ENCODE results near the gene PRPF6.

Gene PRPF6

GRCh38 chr20:64049060-64049877, 68.3 kb downstream of the PRPF6 start, which contains the start of gene SOX18:
TSS of gene SOX18 (minus strand) at chr20:64049639. CDS start at chr20:64049516, 123 bp downstream.
- DNase-seq (ENCODE audit: low read depth in 2 of 2): no peak

GRCh38 chr20:64049878-64050260, 68.9 kb downstream of the PRPF6 start:
- no peak for DNase-seq (ENCODE audit: low read depth in 2 of 2)

- DNase-seq (ENCODE audit: low read depth in 2 of 2): no peak
Measured at GRCh38 chr20:64050261-64051032, 69.5 kb downstream of the PRPF6 start.

GRCh38 chr20:64051033-64051452, 70.1 kb downstream of the PRPF6 start:
- DNase-seq (ENCODE audit: low read depth in 2 of 2): no peak

GRCh38 chr20:64051561-64052325, 70.8 kb downstream of the PRPF6 start:
- DNase-seq (ENCODE audit: low read depth in 2 of 2): no peak

- DNase-seq (ENCODE audit: low read depth in 2 of 2): no peak
Measured at GRCh38 chr20:64052326-64052722, 71.4 kb downstream of the PRPF6 start.

GRCh38 chr20:64052987-64053840, 72.3 kb downstream of the PRPF6 start:
- DNase-seq (ENCODE audit: low read depth in 2 of 2): no peak

- DNase-seq (ENCODE audit: low read depth in 2 of 2): no peak
Measured at GRCh38 chr20:64053841-64054661, 73.1 kb downstream of the PRPF6 start.

- no peak for DNase-seq (ENCODE audit: low read depth in 2 of 2)
Measured at GRCh38 chr20:64055396-64055892, 74.5 kb downstream of the PRPF6 start.

GRCh38 chr20:64055893-64056638, 75.1 kb downstream of the PRPF6 start:
- DNase-seq (ENCODE audit: low read depth in 2 of 2): no peak

GRCh38 chr20:64056639-64056888, 75.6 kb downstream of the PRPF6 start:
- no peak for DNase-seq (ENCODE audit: low read depth in 2 of 2)

GRCh38 chr20:64056889-64057627, 76.1 kb downstream of the PRPF6 start:
- no peak for DNase-seq (ENCODE audit: low read depth in 2 of 2)

- DNase-seq (ENCODE audit: low read depth in 2 of 2): no peak
Measured at GRCh38 chr20:64057628-64058498, 76.9 kb downstream of the PRPF6 start.

GRCh38 chr20:64058536-64058935, 77.6 kb downstream of the PRPF6 start:
- no peak for DNase-seq (ENCODE audit: low read depth in 2 of 2)

GRCh38 chr20:64062276-64062595, 81.3 kb downstream of the PRPF6 start:
- DNase-seq (ENCODE audit: low read depth in 2 of 2): no peak

GRCh38 chr20:64062596-64063388, 81.9 kb downstream of the PRPF6 start, which contains the start of gene TCEA2:
TSS of gene TCEA2 (plus strand) at chr20:64063198. CDS start at chr20:64063313, 115 bp downstream.
- DNase-seq (ENCODE audit: low read depth in 2 of 2): peak; percentile 81 to 85
